Activated CD4-positive, alpha-beta T cell treated with anti-CD3 and anti-CD28 coated beads, Interleukin-2, amount 50 U/mL, for 24 hours (primary cell): ENCODE results near the gene STT3B.

Source experiments
- DNase-seq, 2 donors: peaks; one replicate each; pipeline ENCODE4 v3.0.0-alpha.2; 2020; ENCODE audit warnings: low read depth in 1 of 2, low spot score in 1 of 2

STT3B gene

GRCh38 chr3:31636694-31637442 lies 104.1 kb downstream of the STT3B start:
- DNase-seq = no peak

- no peak for DNase-seq
Measured at GRCh38 chr3:31639828-31640227, 107.1 kb downstream of the STT3B start.

- DNase-seq = no peak
Measured at GRCh38 chr3:31645256-31645655, 112.5 kb downstream of the STT3B start.

- DNase-seq = no peak
Measured at GRCh38 chr3:31648286-31648968, 115.7 kb downstream of the STT3B start.

- DNase-seq = no peak
Measured at GRCh38 chr3:31652296-31652695, 119.6 kb downstream of the STT3B start.

GRCh38 chr3:31653464-31653863 lies 120.7 kb downstream of the STT3B start:
- no peak for DNase-seq

- DNase-seq = no peak
Measured at GRCh38 chr3:31654998-31655397, 122.3 kb downstream of the STT3B start.

- DNase-seq = no peak
Measured at GRCh38 chr3:31659246-31659645, 126.5 kb downstream of the STT3B start.

GRCh38 chr3:31661286-31661685 lies 128.6 kb downstream of the STT3B start:
- no peak for DNase-seq

GRCh38 chr3:31661993-31662670 lies 129.4 kb downstream of the STT3B start:
- DNase-seq = no peak

GRCh38 chr3:31664031-31664430 lies 131.3 kb downstream of the STT3B start:
- DNase-seq = no peak

GRCh38 chr3:31667582-31667981 lies 134.9 kb downstream of the STT3B start:
- no peak for DNase-seq

GRCh38 chr3:31668242-31668641 lies 135.5 kb downstream of the STT3B start:
- no peak for DNase-seq

GRCh38 chr3:31670136-31670535 lies 137.4 kb downstream of the STT3B start:
- DNase-seq = no peak

- no peak for DNase-seq
Measured at GRCh38 chr3:31670722-31671121, 138.0 kb downstream of the STT3B start.

GRCh38 chr3:31671451-31671850 lies 138.7 kb downstream of the STT3B start:
- DNase-seq = no peak

- DNase-seq = no peak
Measured at GRCh38 chr3:31671976-31672375, 139.3 kb downstream of the STT3B start.

GRCh38 chr3:31673950-31674349 lies 141.2 kb downstream of the STT3B start:
- DNase-seq = no peak

- DNase-seq = no peak
Measured at GRCh38 chr3:31676556-31676955, 143.8 kb downstream of the STT3B start.

- DNase-seq = no peak
Measured at GRCh38 chr3:31680072-31680870, 147.5 kb downstream of the STT3B start.
